Endothelial cell (in vitro differentiated cells): ENCODE results near the gene AVEN. TPM values are rescaled to one million over a fixed set of nuclear protein-coding genes. Genes with fewer than 3 reads are reported as not detected.
"Not testable (repeated sequence)": the region's sequence is repeated elsewhere in the genome, so short reads cannot be mapped to it uniquely, and the experiment has no call there.

Experiments used
- DNase-seq: peaks from one replicate; pipeline ENCODE4 v3.0.0; 2021; ENCODE audit warnings: low spot score
- H3K27ac Mint-ChIP-seq: one replicate; pipeline ENCODE4 v1.8.0; 2021; ENCODE audit warnings: mixed read lengths, inconsistent platforms; ENCODE audit not compliant: unreplicated experiment
- H3K27me3 Mint-ChIP-seq: one replicate; pipeline ENCODE4 v1.8.0; 2021; ENCODE audit warnings: mild to moderate bottlenecking, moderate library complexity, mixed read lengths, inconsistent platforms; ENCODE audit not compliant: unreplicated experiment
- H3K36me3 Mint-ChIP-seq: one replicate; pipeline ENCODE4 v1.8.0; 2021; ENCODE audit warnings: mild to moderate bottlenecking, low read depth, mixed read lengths, inconsistent platforms; ENCODE audit not compliant: unreplicated experiment
- H3K4me1 Mint-ChIP-seq: one replicate; pipeline ENCODE4 v1.8.0; 2021; ENCODE audit warnings: mild to moderate bottlenecking, mixed read lengths, inconsistent platforms; ENCODE audit not compliant: unreplicated experiment
- H3K4me3 Mint-ChIP-seq: one replicate; pipeline ENCODE4 v1.8.0; 2021; ENCODE audit warnings: mild to moderate bottlenecking, mixed read lengths, inconsistent platforms; ENCODE audit not compliant: unreplicated experiment
- H3K9me3 Mint-ChIP-seq: one replicate; pipeline ENCODE4 v1.8.0; 2021; ENCODE audit warnings: mixed read lengths, inconsistent platforms; ENCODE audit not compliant: unreplicated experiment
- CTCF ChIP-seq: fragments of 200-600 bp; sonication (generic); IDR thresholded peaks from one replicate; pipeline ENCODE4 v1.5.0; 2021; ENCODE audit warnings: antibody characterized with exemption; ENCODE audit not compliant: unreplicated experiment
- total RNA-seq: library from RNA; stranded (reverse); fragmentation: NEBNext Ultra II Directional; extraction: Animal tissue kit (Norgen Biotek cat#: 25700); gene quantifications from one replicate; pipeline ENCODE4 v1.2.1, GENCODE V29; 2021; ENCODE audit not compliant: unreplicated experiment

Gene AVEN
- total RNA-seq, 1 donor from 2014 or later: 14.8 TPM

- Mint-ChIP-seq H3K27me3 (no peaks in the 10 kb centered on the region), H3K4me3 (no peak overlapping the region), H3K36me3 (no peaks in the 10 kb centered on the region), H3K4me1 (peaks cover 9% of the 10 kb centered on the region), H3K27ac (no peak overlapping the region), H3K9me3 (no peaks in the 10 kb centered on the region)
- no peak for TF ChIP-seq CTCF
- no peak for DNase-seq
Measured at GRCh38 chr15:34059946-34060345, 20.9 kb upstream of the AVEN start.

- no peak for TF ChIP-seq CTCF
- no peaks in the 10 kb centered on the region for H3K27me3 Mint-ChIP-seq
- H3K4me1 Mint-ChIP-seq: peaks cover 8% of the 10 kb centered on the region
- no peaks in the 10 kb centered on the region for H3K9me3 Mint-ChIP-seq
- no peak overlapping the region for H3K27ac Mint-ChIP-seq
- no peak for DNase-seq
- no peaks in the 10 kb centered on the region for H3K36me3 Mint-ChIP-seq
- no peak overlapping the region for H3K4me3 Mint-ChIP-seq
Measured at GRCh38 chr15:34059476-34059875, 20.5 kb upstream of the AVEN start.

- Mint-ChIP-seq H3K27ac (no peak overlapping the region), H3K4me3 (no peak overlapping the region), H3K36me3 (no peaks in the 10 kb centered on the region), H3K9me3 (no peaks in the 10 kb centered on the region), H3K4me1 (no peaks in the 10 kb centered on the region), H3K27me3 (peaks cover 1% of the 10 kb centered on the region)
- no peak for DNase-seq
- TF ChIP-seq CTCF: no peak
Measured at GRCh38 chr15:34056911-34057310, 17.9 kb upstream of the AVEN start.

GRCh38 chr15:34055868-34056595 is 17.0 kb upstream of the AVEN start:
- peaks cover 1% of the 10 kb centered on the region for H3K27me3 Mint-ChIP-seq
- no peaks in the 10 kb centered on the region for H3K4me1 Mint-ChIP-seq
- no peak for TF ChIP-seq CTCF
- no peak for DNase-seq
- peaks cover 3% of the 10 kb centered on the region for H3K9me3 Mint-ChIP-seq
- H3K36me3 Mint-ChIP-seq: no peaks in the 10 kb centered on the region
- no peak overlapping the region for H3K4me3 Mint-ChIP-seq
- no peak overlapping the region for H3K27ac Mint-ChIP-seq

GRCh38 chr15:34054081-34054707 is 15.2 kb upstream of the AVEN start:
- no peaks in the 10 kb centered on the region for H3K4me1 Mint-ChIP-seq
- no peak overlapping the region for H3K4me3 Mint-ChIP-seq
- TF ChIP-seq CTCF: no peak
- peaks cover 1% of the 10 kb centered on the region for H3K27me3 Mint-ChIP-seq
- peaks cover 4% of the 10 kb centered on the region for H3K36me3 Mint-ChIP-seq
- no peak for DNase-seq
- peaks cover 6% of the 10 kb centered on the region for H3K9me3 Mint-ChIP-seq
- H3K27ac Mint-ChIP-seq: no peak overlapping the region

- H3K27ac Mint-ChIP-seq, H3K4me3 Mint-ChIP-seq, H3K36me3 Mint-ChIP-seq, H3K4me1 Mint-ChIP-seq, DNase-seq, H3K27me3 Mint-ChIP-seq, H3K9me3 Mint-ChIP-seq: not testable (repeated sequence)
Measured at GRCh38 chr15:34050385-34050784, 11.4 kb upstream of the AVEN start.
